IPS-15b (cell line): Measurements from ENCODE around the gene CAMK1D.
A peak's percentile ranks its signal among the peaks of the same experiment; 100 is the strongest.
"Not testable (repeated sequence)": the region's sequence is repeated elsewhere in the genome, so short reads cannot be mapped to it uniquely, and the experiment has no call there.

ENCODE experiments used
- H3K27me3 ChIP-seq: one replicate; pipeline ENCODE4 v1.6.1; 2013; ENCODE audit warnings: low read length; ENCODE audit not compliant: control insufficient read depth, insufficient read depth
- H3K36me3 ChIP-seq: one replicate; pipeline ENCODE4 v1.6.1; 2013; ENCODE audit warnings: low read length; ENCODE audit not compliant: control insufficient read depth, insufficient read depth
- H3K4me1 ChIP-seq: one replicate; pipeline ENCODE4 v1.6.1; 2013; ENCODE audit warnings: mild to moderate bottlenecking, low read length; ENCODE audit not compliant: control insufficient read depth, insufficient read depth
- H3K4me3 ChIP-seq: one replicate; pipeline ENCODE4 v1.5.1; 2013; ENCODE audit warnings: low read depth, low read length
- H3K9ac ChIP-seq: one replicate; pipeline ENCODE4 v1.6.1; 2013; ENCODE audit warnings: low read depth, mild to moderate bottlenecking, low read length
- H3K9me3 ChIP-seq: one replicate; pipeline ENCODE4 v1.6.1; 2013; ENCODE audit warnings: mild to moderate bottlenecking, low read length; ENCODE audit not compliant: control insufficient read depth, insufficient read depth

The CAMK1D gene

DNA sequence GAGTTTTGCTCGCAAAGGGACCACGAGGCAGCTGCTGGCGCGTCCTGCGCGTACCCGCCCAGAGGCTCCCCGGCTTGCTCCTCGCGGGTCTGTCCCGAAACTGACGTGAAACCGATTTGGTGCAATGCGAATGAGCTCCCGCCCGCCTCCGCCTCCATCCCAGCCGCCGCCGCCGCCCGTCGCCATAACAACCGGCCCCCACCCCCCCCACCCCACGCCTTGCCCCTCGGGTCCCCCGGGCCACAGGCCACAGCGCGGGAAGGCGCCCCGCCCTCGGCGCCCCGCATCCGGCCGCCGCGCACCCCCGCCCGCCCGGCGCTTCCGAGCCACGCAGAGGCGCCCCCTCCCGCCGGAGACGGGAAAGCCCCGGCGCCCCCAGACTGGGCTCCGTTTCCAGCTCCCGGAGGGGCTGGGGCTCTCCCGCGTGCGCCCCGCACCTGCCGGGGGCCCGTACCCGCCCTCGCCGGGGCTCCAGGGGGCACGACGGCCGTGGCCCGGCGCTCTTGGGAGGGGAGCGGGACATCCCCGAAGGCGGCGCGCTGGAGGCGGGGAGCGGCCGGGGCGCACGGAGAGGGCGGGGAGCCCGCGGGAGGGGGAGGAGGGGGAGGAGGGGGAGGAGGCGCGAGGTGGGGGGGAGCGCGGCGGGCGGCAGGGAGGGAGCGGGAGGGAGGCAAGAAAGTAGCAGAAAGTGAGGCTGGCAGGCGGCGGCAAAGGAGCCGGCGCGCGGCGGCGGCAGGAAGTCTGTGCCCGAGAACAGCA lies at the start of gene CAMK1D:
Gene CAMK1D, plus strand, starts transcription at position 678 of the 759 bp plus-strand sequence.
- Histone ChIP-seq H3K9me3 (no peaks in the 10 kb centered on the region), H3K36me3 (no peaks in the 10 kb centered on the region), H3K9ac (peak within 1 kb of the TSS; percentile 60), H3K4me1 (no peaks in the 10 kb centered on the region), H3K4me3 (peak within 1 kb of the TSS; percentile 93), H3K27me3 (peaks cover 31% of the 10 kb centered on the region)

- not testable (repeated sequence) for H3K27me3 ChIP-seq, H3K36me3 ChIP-seq, H3K4me3 ChIP-seq, H3K4me1 ChIP-seq, H3K9ac ChIP-seq, H3K9me3 ChIP-seq
Measured at GRCh38 chr10:12301036-12301435, 48.3 kb upstream of the CAMK1D start.

DNA sequence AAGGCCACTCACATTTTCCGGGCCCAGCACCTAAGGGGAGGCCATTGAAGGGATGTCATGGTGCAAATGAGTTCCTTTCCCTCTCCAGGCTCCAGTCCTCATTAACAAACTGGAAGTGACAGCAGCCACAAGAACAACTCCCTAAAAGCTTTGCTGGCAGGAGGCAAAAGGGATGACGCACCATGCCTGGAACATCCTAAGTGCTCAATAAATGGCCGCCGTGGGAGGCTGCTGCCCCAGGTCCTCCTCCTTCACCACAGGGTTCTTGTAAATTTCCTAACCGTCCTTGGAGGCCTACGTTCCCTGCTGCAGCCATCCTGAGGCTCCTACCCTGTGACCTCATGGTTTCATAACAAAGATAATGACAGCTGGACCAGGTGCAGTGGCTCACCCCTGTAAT lies 41.3 kb upstream of the CAMK1D start:
- Histone ChIP-seq H3K9ac (no peak overlapping the region), H3K27me3 (no peaks in the 10 kb centered on the region)

GRCh38 chr10:12308736-12309375 lies 40.5 kb upstream of the CAMK1D start:
- Histone ChIP-seq H3K27me3 (no peaks in the 10 kb centered on the region), H3K4me1 (no peaks in the 10 kb centered on the region), H3K36me3 (no peaks in the 10 kb centered on the region), H3K9me3 (no peaks in the 10 kb centered on the region), H3K4me3 (no peak overlapping the region), H3K9ac (no peak overlapping the region)

More for the DNA sequence above, 41.3 kb upstream of the CAMK1D start:
- Histone ChIP-seq H3K9me3 (no peaks in the 10 kb centered on the region), H3K4me1 (no peaks in the 10 kb centered on the region), H3K4me3 (no peak overlapping the region), H3K36me3 (no peaks in the 10 kb centered on the region)

DNA sequence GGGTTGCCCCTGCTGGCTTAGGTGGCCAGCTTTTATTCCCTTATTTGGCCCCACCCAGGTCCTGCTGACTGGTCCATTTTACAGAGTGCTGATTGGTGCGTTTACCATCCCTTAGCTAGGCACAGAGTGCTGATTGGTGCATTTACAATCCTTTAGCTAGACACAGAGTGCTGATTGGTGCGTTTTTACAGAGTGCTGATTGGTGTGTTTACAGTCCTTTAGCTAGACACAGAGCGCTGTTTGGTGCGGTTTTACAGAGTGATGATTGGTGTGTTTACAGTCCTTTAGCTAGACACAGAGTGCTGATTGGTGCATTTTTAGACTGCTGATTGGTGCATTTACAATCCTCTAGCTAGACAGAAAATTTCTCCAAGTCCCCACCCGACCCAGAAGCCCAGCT lies 39.6 kb upstream of the CAMK1D start:
- not testable (repeated sequence) for H3K36me3 ChIP-seq, H3K27me3 ChIP-seq, H3K4me1 ChIP-seq, H3K9me3 ChIP-seq, H3K4me3 ChIP-seq, H3K9ac ChIP-seq

- Histone ChIP-seq H3K36me3 (no peaks in the 10 kb centered on the region), H3K27me3 (no peaks in the 10 kb centered on the region), H3K4me1 (no peaks in the 10 kb centered on the region), H3K9me3 (no peaks in the 10 kb centered on the region), H3K4me3 (no peak overlapping the region), H3K9ac (no peak overlapping the region)
Measured at GRCh38 chr10:12314836-12315235, 34.5 kb upstream of the CAMK1D start.

- no peaks in the 10 kb centered on the region for H3K36me3 ChIP-seq
- no peak overlapping the region for H3K4me3 ChIP-seq
- no peaks in the 10 kb centered on the region for H3K4me1 ChIP-seq
- no peaks in the 10 kb centered on the region for H3K27me3 ChIP-seq
- H3K9ac ChIP-seq, result no peak overlapping the region
- H3K9me3 ChIP-seq, result no peaks in the 10 kb centered on the region
Measured at GRCh38 chr10:12319076-12319475, 30.3 kb upstream of the CAMK1D start.

DNA sequence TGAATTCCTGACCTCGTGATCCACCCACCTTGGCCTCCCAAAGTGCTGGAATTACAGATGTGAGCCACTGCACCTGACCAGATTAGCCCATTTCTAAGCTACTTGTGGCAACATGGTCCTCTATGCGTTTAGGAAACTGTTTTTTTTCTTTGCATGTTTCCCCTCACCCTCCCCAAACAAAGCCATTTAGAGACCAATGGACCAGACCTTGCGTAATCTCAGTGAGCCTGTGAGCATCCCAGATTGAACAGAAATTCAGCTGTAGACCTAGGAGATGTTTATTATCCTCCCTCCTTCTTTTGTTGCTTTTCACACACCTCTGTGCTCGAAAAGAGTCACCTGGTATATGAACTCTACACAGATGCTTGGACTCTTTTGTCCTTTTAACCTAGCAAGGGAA lies 28.5 kb upstream of the CAMK1D start:
- Histone ChIP-seq H3K9me3 (no peaks in the 10 kb centered on the region), H3K36me3 (no peaks in the 10 kb centered on the region), H3K4me1 (no peaks in the 10 kb centered on the region), H3K4me3 (no peak overlapping the region), H3K27me3 (no peaks in the 10 kb centered on the region), H3K9ac (no peak overlapping the region)

- no peak overlapping the region for H3K9ac ChIP-seq
- H3K36me3 ChIP-seq, result no peaks in the 10 kb centered on the region
- H3K4me3 ChIP-seq, result no peak overlapping the region
- H3K27me3 ChIP-seq, result no peaks in the 10 kb centered on the region
- H3K9me3 ChIP-seq, result no peaks in the 10 kb centered on the region
- H3K4me1 ChIP-seq, result no peaks in the 10 kb centered on the region
Measured at GRCh38 chr10:12321641-12322040, 27.7 kb upstream of the CAMK1D start.

DNA sequence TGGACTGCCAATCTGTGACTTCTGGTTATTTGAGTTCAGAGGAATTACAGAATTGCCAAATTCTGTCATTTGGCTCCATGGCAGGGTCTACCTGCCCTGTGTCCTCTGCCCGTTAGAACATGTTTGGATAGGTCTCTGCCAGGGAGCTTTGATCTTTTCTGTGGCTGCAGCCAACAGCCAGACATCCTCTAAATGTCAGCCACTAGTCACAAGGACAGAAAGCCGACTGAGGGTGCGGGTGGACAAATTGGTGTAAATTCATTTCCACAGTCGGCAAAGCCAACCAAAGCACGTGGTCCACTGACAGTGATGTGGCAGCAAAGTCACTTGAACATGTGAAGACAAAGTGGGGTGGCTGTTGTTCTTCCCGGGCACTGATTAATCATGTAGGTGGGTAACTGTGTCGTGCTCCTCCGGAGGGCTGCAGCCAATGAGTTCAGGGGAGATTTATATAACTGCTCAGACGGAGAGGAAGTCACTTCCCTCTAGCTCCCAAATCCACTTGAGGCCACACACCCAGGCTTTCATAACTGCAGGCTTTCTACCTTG lies 26.7 kb upstream of the CAMK1D start:
- no peaks in the 10 kb centered on the region for H3K9me3 ChIP-seq
- H3K27me3 ChIP-seq, result no peaks in the 10 kb centered on the region
- H3K4me1 ChIP-seq, result no peaks in the 10 kb centered on the region
- H3K9ac ChIP-seq, result no peak overlapping the region
- H3K36me3 ChIP-seq, result no peaks in the 10 kb centered on the region
- no peak overlapping the region for H3K4me3 ChIP-seq

DNA sequence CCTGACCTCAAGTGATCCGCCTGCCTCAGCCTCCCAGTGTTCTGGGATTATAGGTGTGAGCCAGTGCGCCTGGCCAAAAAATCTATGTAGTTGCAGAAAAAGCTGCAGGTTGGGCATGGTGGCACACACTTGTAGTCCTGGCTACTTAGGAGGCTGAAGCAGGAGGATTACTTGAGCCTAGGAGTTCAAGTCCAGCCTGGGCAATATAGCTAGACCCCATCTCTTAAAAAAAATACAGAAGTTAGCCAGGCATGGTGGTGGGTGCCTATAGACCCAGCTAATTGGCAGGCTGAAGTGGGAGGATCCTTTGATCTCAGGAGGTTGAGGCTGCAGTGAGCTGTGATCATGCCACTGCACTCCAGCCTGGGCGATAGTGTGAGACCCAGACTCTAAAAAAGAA lies 24.8 kb upstream of the CAMK1D start:
- H3K9ac ChIP-seq, result no peak overlapping the region
- H3K4me1 ChIP-seq, result no peaks in the 10 kb centered on the region
- H3K9me3 ChIP-seq, result no peaks in the 10 kb centered on the region
- no peak overlapping the region for H3K4me3 ChIP-seq
- H3K36me3 ChIP-seq, result no peaks in the 10 kb centered on the region
- no peaks in the 10 kb centered on the region for H3K27me3 ChIP-seq

DNA sequence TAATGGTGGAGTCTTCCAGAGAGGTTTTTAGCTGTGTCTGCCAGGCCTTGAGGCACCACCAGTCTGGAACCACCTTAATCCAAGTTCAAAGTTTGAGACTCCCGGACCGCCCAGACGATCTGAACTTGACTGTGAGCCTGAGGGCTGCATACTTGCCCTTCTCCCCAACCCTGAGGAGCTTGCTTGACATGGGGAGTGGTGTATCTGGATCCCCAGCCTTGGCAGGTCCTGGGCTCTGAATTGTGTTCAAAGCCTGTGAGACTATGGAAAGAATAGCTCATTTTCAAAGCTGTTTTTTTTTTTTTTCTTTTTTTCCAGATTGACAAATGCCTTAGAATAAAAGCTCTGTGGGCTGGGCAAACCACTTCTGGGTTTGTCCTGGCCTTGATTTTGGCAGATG lies 22.3 kb upstream of the CAMK1D start:
- Histone ChIP-seq H3K27me3 (no peaks in the 10 kb centered on the region), H3K9me3 (no peaks in the 10 kb centered on the region), H3K36me3 (no peaks in the 10 kb centered on the region), H3K4me1 (no peaks in the 10 kb centered on the region), H3K9ac (no peak overlapping the region), H3K4me3 (no peak overlapping the region)
